Chondrocyte (in vitro differentiated cells): Measurements from ENCODE around the gene ATL1. TPM values are rescaled to one million over a fixed set of nuclear protein-coding genes. Genes with fewer than 3 reads are reported as not detected.

ENCODE experiments used
- DNase-seq: peaks from one replicate; pipeline ENCODE4 v3.0.0; 2021; ENCODE audit warnings: mixed read lengths, low spot score
- H3K27ac Mint-ChIP-seq: one replicate; pipeline ENCODE4 v1.8.0; 2021; ENCODE audit warnings: mild to moderate bottlenecking, moderate library complexity, mixed read lengths; ENCODE audit not compliant: unreplicated experiment
- H3K27me3 Mint-ChIP-seq: 2 replicates; pipeline ENCODE4 v1.8.0; 2021; ENCODE audit warnings: low read depth, mixed read lengths
- H3K36me3 Mint-ChIP-seq: 2 replicates; pipeline ENCODE4 v1.8.0; 2021; ENCODE audit warnings: low read depth, mixed read lengths
- H3K4me1 Mint-ChIP-seq: 2 replicates; pipeline ENCODE4 v1.8.0; 2021; ENCODE audit warnings: low read depth, mild to moderate bottlenecking, mixed read lengths
- H3K4me3 Mint-ChIP-seq: one replicate; pipeline ENCODE4 v1.8.0; 2021; ENCODE audit warnings: mild to moderate bottlenecking, moderate library complexity, mixed read lengths; ENCODE audit not compliant: unreplicated experiment
- H3K9me3 Mint-ChIP-seq: 2 replicates; pipeline ENCODE4 v1.8.0; 2021; ENCODE audit warnings: low read depth, mixed read lengths
- total RNA-seq: library from RNA; stranded (reverse); gene quantifications from 3 replicates; pipeline ENCODE4 v1.2.1, GENCODE V29; 2021
- TF ChIP-seq, protein P1 (sequence below): fragments of 200-600 bp; sonication (generic); IDR thresholded peaks from 2 replicates; pipeline ENCODE4 v1.5.0; 2021; ENCODE audit warnings: antibody characterized with exemption, mild to moderate bottlenecking, moderate library complexity

Gene ATL1
- total RNA-seq, 1 donor from 2014 or later = 19.0 TPM

DNA sequence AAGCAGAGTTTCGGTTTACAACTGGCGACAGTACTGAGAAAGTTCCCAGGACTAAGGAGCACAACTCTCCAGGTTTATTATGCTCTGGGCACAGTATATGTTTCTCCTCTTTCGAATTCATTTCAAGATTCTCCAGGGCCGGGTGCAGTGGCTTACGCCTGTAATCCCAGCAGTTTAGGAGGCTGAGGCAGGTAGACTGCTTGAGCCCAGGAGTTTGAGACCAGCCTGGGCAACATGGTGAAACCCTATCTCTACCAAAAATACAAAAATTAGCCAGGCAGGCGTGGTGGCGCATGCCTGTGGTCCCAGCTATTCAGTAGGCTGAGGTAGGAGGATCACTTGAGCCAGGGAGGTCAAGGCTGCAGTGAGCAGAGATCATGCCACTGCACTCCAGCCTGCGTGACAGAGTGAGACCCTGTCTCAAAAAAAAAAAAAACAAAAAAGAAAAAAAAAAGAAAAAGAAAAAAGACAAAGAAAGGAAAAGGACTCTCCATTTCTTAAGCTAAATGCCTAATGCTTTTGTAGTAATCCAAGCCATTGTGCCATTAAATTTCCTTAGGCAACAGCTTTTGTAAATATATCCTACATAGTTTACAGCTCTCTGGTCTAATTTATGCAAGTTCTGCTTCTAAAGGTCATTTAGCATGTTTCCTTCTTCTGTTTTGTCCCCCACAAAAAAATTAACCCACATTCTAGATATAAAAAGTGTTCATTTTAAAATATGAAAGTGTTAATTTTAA, 34.8 kb downstream of the ATL1 start:
- no peak overlapping the region for H3K27ac Mint-ChIP-seq
- DNase-seq = no peak
- peaks cover 11% of the 10 kb centered on the region for H3K36me3 Mint-ChIP-seq
- H3K4me1 Mint-ChIP-seq = peaks cover under 1% of the 10 kb centered on the region
- H3K4me3 Mint-ChIP-seq = no peak overlapping the region
- H3K9me3 Mint-ChIP-seq = no peaks in the 10 kb centered on the region
- H3K27me3 Mint-ChIP-seq = no peaks in the 10 kb centered on the region
- TF ChIP-seq, protein P1, sequence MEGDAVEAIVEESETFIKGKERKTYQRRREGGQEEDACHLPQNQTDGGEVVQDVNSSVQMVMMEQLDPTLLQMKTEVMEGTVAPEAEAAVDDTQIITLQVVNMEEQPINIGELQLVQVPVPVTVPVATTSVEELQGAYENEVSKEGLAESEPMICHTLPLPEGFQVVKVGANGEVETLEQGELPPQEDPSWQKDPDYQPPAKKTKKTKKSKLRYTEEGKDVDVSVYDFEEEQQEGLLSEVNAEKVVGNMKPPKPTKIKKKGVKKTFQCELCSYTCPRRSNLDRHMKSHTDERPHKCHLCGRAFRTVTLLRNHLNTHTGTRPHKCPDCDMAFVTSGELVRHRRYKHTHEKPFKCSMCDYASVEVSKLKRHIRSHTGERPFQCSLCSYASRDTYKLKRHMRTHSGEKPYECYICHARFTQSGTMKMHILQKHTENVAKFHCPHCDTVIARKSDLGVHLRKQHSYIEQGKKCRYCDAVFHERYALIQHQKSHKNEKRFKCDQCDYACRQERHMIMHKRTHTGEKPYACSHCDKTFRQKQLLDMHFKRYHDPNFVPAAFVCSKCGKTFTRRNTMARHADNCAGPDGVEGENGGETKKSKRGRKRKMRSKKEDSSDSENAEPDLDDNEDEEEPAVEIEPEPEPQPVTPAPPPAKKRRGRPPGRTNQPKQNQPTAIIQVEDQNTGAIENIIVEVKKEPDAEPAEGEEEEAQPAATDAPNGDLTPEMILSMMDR = no peak

DNA sequence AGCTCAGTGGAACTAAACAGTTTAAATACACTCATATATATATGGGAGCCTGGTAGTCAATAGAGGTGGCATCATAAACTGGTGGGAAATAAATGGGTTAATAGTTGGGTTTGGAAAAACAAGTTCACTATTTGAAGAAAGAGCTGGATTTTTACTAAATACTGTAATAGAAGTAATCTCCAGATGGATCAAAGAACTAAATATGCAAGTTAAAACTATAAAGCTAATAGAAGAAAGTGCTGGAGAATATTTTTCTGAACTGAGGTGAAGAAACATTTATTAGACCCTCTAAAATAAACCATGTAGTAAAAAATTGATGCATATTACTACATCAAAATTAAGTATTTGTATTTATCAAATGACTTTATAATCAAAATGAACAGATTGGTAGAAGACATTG, 38.8 kb downstream of the ATL1 start:
- Mint-ChIP-seq H3K9me3 (no peaks in the 10 kb centered on the region), H3K27ac (no peak overlapping the region), H3K4me3 (no peak overlapping the region), H3K36me3 (peaks cover 3% of the 10 kb centered on the region), H3K4me1 (peaks cover 5% of the 10 kb centered on the region), H3K27me3 (no peaks in the 10 kb centered on the region)
- TF ChIP-seq, protein P1 = no peak
- DNase-seq = no peak

DNA sequence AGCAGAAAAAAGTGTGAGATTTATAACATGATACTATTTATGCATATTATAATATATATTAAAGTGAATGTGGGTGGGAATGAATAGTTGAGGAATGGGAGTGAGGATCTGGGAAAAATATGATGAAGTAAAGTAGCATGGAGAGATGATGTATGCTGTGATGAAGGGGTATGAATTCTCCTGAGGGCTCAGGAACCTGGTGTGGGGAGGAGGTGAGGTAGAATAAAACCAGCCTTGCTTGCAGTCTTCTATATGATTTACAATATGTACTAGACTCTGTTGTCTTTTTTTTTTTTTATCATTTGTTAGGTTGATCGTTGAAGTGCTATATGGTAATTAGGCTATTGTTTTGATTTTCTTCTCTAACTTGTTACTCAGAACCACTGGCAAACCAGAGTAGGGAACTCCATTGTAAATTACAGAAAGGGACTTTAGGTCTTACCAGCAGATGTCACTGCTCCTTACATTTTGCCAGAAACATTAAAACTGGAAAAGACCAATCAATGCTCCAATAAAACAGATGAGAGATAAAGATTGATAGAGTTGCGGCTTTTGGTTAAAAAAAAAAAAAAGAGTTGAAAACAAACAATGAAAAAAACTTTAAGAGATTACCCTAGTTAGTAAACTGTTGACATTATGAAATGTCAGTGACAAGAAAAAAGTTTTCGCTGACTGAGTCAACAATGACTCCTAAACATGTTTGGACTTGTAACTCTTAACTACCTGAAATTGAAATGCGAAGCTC, 39.9 kb downstream of the ATL1 start:
- Mint-ChIP-seq H3K9me3 (no peaks in the 10 kb centered on the region), H3K27me3 (no peaks in the 10 kb centered on the region), H3K36me3 (no peaks in the 10 kb centered on the region), H3K27ac (peak overlapping the region; percentile 60), H3K4me3 (no peak overlapping the region), H3K4me1 (peaks cover 5% of the 10 kb centered on the region)
- TF ChIP-seq, protein P1 = peak; percentile 89
- DNase-seq = no peak

DNA sequence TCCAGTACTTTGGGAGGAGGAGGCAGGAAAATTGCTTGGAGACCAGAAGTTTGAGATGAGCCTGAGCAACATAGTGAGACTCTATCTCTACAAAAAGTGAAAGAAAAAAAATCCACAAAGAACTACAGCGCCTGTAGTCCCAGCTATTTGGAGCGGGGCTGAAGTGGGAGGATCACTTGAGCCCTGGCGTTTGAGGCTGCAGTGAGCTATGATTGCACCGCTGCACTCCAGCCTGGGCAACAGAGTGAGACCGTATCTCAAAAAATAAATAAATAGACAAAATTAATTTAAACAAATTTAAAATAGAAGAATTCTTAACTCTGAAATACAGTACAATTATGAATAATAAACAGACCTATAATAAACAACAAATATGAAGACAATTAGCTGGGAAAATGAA, 40.9 kb downstream of the ATL1 start:
- TF ChIP-seq, protein P1 = no peak
- H3K27me3 Mint-ChIP-seq = no peaks in the 10 kb centered on the region
- no peak overlapping the region for H3K27ac Mint-ChIP-seq
- H3K9me3 Mint-ChIP-seq = no peaks in the 10 kb centered on the region
- H3K4me1 Mint-ChIP-seq = peaks cover 10% of the 10 kb centered on the region
- H3K36me3 Mint-ChIP-seq = no peaks in the 10 kb centered on the region
- no peak for DNase-seq
- no peak overlapping the region for H3K4me3 Mint-ChIP-seq

DNA sequence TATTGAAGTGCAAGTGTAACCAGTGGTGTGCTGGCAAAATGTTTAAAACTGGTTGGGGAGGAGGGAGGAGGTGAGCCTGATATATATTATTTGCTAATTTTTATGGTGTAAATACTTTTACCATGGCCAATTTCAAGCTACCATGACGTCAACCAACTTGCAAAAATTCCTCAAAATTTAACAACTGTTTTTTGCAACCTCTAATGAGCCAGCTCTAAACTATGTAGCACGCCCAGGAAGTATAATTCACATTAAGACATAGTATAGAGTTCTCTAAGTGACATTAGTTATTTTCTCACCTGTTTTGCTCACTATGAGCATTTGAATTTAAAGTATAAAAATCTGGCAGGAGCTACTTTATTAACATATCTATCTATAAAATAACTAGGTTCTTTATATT, 41.4 kb downstream of the ATL1 start:
- H3K4me3 Mint-ChIP-seq = no peak overlapping the region
- no peak overlapping the region for H3K27ac Mint-ChIP-seq
- TF ChIP-seq, protein P1 = no peak
- H3K9me3 Mint-ChIP-seq = no peaks in the 10 kb centered on the region
- no peaks in the 10 kb centered on the region for H3K36me3 Mint-ChIP-seq
- no peaks in the 10 kb centered on the region for H3K27me3 Mint-ChIP-seq
- DNase-seq = no peak
- peaks cover 14% of the 10 kb centered on the region for H3K4me1 Mint-ChIP-seq
